DND-41 (cell line): Measurements from ENCODE around the gene PTPRG.

Experiments
- EZH2 ChIP-seq: IDR thresholded peaks from 3 replicates; pipeline ENCODE4 v1.6.1; 2012; ENCODE audit warnings: borderline replicate concordance, low read depth, mild to moderate bottlenecking, moderate library complexity, low read length, inconsistent platforms; ENCODE audit not compliant: severe bottlenecking
- TF ChIP-seq, protein P1 (sequence below): IDR thresholded peaks from 2 replicates; pipeline ENCODE4 v1.5.1; 2012; ENCODE audit warnings: borderline replicate concordance, low read length, moderate library complexity, mild to moderate bottlenecking; ENCODE audit not compliant: poor library complexity, severe bottlenecking; ENCODE audit errors: extremely low read depth

GRCh38 chr3:62325896-62326295 is 764.5 kb downstream of the PTPRG start:
- TF ChIP-seq, protein P1, sequence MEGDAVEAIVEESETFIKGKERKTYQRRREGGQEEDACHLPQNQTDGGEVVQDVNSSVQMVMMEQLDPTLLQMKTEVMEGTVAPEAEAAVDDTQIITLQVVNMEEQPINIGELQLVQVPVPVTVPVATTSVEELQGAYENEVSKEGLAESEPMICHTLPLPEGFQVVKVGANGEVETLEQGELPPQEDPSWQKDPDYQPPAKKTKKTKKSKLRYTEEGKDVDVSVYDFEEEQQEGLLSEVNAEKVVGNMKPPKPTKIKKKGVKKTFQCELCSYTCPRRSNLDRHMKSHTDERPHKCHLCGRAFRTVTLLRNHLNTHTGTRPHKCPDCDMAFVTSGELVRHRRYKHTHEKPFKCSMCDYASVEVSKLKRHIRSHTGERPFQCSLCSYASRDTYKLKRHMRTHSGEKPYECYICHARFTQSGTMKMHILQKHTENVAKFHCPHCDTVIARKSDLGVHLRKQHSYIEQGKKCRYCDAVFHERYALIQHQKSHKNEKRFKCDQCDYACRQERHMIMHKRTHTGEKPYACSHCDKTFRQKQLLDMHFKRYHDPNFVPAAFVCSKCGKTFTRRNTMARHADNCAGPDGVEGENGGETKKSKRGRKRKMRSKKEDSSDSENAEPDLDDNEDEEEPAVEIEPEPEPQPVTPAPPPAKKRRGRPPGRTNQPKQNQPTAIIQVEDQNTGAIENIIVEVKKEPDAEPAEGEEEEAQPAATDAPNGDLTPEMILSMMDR = no peak
- no peak for TF ChIP-seq EZH2
